ENCODE measurements around the gene ABCF1.

ABCF1 gene

DNA sequence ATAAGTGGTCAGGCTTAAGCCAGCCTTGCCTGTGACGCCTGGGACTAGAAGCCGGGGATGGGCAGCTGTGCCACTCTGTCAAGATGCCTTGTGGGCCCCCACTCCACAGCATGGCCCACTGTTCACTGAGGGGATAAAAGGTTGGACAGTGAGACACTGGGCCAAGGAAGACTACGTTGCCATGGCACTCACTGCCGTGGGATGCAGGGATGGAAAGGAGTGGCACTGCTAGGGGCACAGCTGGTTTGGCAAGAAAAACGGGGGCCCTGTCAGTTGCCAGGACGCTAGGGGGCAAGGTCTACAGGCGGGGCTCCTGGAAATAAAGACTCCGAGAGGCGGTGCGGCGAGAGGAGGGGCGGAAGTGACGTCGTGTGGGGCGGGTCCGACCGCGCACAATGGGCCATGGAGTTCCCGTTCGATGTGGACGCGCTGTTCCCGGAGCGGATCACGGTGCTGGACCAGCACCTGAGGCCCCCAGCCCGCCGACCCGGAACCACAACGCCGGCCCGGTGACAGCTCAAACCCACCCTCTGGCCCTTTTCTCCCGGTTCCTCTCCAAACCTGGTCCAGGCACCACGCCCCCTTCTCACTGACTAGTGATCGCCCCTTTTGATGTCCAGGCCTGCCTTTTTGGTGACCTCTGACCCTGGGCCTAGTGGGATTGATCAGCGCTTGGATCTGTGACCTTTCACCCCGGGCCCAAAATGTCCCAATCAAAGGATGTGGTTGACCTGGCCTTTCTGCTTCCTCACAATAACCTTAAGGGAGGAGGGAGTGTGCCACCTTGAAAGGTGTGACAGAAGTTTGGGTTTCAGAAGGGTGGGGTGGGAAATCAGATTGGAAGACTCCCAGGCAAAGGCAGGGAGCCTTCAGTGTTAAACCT is 55.5 kb downstream of the ABCF1 start, which contains the start of gene ATAT1:
Gene ATAT1 (plus strand): TSS at position 391 of the 883 bp plus-strand sequence.
- DNase-seq (ENCODE audit: low read depth in 2 of 2): peak in 1 of 2 experiments; percentile 42

GRCh38 chr6:30635834-30636233 is 64.6 kb downstream of the ABCF1 start:
- DNase-seq (ENCODE audit: low read depth in 2 of 2): no peak

DNA sequence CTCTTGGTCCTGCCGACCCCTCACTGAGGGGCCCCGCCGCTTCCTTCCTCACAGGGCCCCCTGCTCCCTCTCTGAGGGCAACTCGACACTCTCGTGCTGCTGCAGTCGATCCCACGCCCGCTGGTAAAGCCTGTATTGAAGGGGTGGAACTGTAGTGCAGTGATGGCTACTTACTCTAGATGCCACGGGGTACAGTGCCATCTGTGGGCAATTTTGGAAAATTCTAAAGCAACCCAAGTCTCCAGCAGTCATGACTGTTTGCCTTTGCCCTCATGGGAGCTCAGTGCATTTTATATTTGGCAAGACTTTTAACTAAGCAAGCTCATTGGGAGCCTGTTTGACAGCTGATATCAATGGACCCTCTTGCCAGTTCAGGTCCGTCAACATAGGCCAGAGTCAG is 69.2 kb downstream of the ABCF1 start:
- no peak for DNase-seq (ENCODE audit: low read depth in 2 of 2)

DNA sequence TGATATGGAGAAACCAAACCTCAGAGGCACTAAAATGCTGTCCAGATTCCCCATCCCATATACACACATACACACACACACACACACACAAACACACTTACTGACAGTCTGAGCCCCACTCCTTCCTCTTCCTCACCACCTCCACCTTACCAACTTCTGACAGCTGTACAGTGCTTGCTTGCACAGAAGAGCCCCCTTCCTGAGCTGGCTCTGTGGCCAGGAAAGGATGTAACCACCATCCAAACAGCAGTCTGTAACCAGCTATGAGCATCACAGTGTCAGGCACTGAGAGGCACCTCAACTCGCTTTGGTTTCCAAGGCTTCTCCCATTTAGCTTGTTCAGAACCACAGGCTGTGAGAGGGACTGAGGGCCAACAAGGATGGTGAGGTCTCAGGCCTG is 69.8 kb downstream of the ABCF1 start:
- DNase-seq (ENCODE audit: low read depth in 2 of 2): no peak

All from fibroblast of skin of left quadriceps (primary cell).